ENCODE results near the gene PRICKLE2. TPM values are rescaled to one million over a fixed set of nuclear protein-coding genes. Genes with fewer than 3 reads are reported as not detected.

Gene PRICKLE2
- total and polyA plus RNA-seq, 2 experiments from 2014 or later, result 1.1 to 12.5 TPM

DNA sequence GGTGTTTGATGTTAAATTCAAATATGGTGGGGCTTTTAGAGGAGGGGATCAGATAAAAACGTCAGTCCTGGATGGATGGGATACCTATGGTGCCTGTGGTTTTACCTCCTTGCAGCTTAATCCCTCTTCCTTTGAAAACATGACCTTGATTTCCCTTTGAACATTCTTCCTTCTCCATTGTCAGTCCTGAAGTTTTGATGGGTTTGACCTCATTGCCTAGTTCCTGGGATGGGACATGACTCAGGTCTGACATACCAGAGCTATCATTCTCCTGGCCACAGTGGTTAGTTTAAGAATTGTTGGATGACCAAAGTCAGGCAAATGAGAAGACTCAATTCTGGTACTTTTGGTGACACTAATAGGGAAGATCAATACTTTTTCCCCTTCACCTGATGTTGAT lies 87.2 kb downstream of the PRICKLE2 start (continued):
- no peak for TF ChIP-seq ZNF462 (CRISPR knock-in tag; IDR thresholded peaks at IDR 0.05)

- H3K36me3 ChIP-seq (ENCODE audit: insufficient read depth), result no peaks in the 10 kb centered on the region
- Mint-ChIP-seq H3K4me1 (peaks cover 4% of the 10 kb centered on the region; the same call in 1 of the 3 replicates), H3K36me3 (ENCODE audit: low read depth) (no peaks in the 10 kb centered on the region), H3K4me3 (no peak overlapping the region), H3K27ac (no peak overlapping the region), H3K9me3 (no peaks in the 10 kb centered on the region), H3K27me3 (ENCODE audit: insufficient read depth, low read depth, poor library complexity) (peaks cover 4% of the 10 kb centered on the region)
- no peaks in the 10 kb centered on the region for H3K4me1 ChIP-seq (ENCODE audit: insufficient read depth)
- no peak overlapping the region for H2AFZ ChIP-seq
- H3K27me3 ChIP-seq (ENCODE audit: insufficient read depth), result no peaks in the 10 kb centered on the region
- TF ChIP-seq, protein P1, sequence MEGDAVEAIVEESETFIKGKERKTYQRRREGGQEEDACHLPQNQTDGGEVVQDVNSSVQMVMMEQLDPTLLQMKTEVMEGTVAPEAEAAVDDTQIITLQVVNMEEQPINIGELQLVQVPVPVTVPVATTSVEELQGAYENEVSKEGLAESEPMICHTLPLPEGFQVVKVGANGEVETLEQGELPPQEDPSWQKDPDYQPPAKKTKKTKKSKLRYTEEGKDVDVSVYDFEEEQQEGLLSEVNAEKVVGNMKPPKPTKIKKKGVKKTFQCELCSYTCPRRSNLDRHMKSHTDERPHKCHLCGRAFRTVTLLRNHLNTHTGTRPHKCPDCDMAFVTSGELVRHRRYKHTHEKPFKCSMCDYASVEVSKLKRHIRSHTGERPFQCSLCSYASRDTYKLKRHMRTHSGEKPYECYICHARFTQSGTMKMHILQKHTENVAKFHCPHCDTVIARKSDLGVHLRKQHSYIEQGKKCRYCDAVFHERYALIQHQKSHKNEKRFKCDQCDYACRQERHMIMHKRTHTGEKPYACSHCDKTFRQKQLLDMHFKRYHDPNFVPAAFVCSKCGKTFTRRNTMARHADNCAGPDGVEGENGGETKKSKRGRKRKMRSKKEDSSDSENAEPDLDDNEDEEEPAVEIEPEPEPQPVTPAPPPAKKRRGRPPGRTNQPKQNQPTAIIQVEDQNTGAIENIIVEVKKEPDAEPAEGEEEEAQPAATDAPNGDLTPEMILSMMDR (conservative IDR thresholded peaks at IDR 0.05; ENCODE audit: low read depth in 2 of 2), result no peak
- TF ChIP-seq, protein P2, sequence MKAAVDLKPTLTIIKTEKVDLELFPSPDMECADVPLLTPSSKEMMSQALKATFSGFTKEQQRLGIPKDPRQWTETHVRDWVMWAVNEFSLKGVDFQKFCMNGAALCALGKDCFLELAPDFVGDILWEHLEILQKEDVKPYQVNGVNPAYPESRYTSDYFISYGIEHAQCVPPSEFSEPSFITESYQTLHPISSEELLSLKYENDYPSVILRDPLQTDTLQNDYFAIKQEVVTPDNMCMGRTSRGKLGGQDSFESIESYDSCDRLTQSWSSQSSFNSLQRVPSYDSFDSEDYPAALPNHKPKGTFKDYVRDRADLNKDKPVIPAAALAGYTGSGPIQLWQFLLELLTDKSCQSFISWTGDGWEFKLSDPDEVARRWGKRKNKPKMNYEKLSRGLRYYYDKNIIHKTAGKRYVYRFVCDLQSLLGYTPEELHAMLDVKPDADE (IDR thresholded peaks at IDR 0.05), result no peak
- TF ChIP-seq CREB1 (CRISPR knock-in tag; IDR thresholded peaks at IDR 0.05; ENCODE audit: low read depth) (no peak), EZH2 (IDR thresholded peaks at IDR 0.05; ENCODE audit: low read depth, unreplicated experiment) (no peak), ZNF331 (CRISPR knock-in tag; IDR thresholded peaks at IDR 0.05; ENCODE audit: low read depth) (no peak), POLR2AphosphoS5 (IDR thresholded peaks at IDR 0.05; ENCODE audit: low read depth) (no peak)
- no peak overlapping the region for H3K4me2 ChIP-seq
- H3K79me2 ChIP-seq (replicated peaks; ENCODE audit: insufficient read depth), result no peaks in the 10 kb centered on the region
- H3K27ac ChIP-seq (ENCODE audit: low read depth), result no peak overlapping the region
- DNase-seq (ENCODE audit: low spot score) (no peak), ATAC-seq (no peak)
- H3F3A ChIP-seq (replicated peaks; ENCODE audit: low read depth), result no peaks in the 10 kb centered on the region
- H3K9me2 ChIP-seq (ENCODE audit: insufficient read depth), result no peaks in the 10 kb centered on the region; the same call in 1 of the 2 replicates
- H4K20me1 ChIP-seq (replicated peaks; ENCODE audit: insufficient read depth), result no peaks in the 10 kb centered on the region
- no peak overlapping the region for H3K4me3 ChIP-seq
These were observed 90.4 kb downstream of the PRICKLE2 start for GRCh38 chr3:64134882-64135281.

All from GM23338 (cell line).